Measurements from ENCODE around the gene DNAH12.

- no peak for TF ChIP-seq EZH2 (IDR thresholded peaks at IDR 0.05)
- no peak for TF ChIP-seq SIN3A (IDR thresholded peaks at IDR 0.05; ENCODE audit: low read depth)
- no peak for TF ChIP-seq POLR2A (IDR thresholded peaks at IDR 0.05; ENCODE audit: borderline replicate concordance, extremely low read depth, insufficient read depth, insufficient read length)
- TF ChIP-seq POLR2AphosphoS5 (IDR thresholded peaks at IDR 0.05; ENCODE audit: low read depth, low read length): no peak
- TF ChIP-seq, protein P1, sequence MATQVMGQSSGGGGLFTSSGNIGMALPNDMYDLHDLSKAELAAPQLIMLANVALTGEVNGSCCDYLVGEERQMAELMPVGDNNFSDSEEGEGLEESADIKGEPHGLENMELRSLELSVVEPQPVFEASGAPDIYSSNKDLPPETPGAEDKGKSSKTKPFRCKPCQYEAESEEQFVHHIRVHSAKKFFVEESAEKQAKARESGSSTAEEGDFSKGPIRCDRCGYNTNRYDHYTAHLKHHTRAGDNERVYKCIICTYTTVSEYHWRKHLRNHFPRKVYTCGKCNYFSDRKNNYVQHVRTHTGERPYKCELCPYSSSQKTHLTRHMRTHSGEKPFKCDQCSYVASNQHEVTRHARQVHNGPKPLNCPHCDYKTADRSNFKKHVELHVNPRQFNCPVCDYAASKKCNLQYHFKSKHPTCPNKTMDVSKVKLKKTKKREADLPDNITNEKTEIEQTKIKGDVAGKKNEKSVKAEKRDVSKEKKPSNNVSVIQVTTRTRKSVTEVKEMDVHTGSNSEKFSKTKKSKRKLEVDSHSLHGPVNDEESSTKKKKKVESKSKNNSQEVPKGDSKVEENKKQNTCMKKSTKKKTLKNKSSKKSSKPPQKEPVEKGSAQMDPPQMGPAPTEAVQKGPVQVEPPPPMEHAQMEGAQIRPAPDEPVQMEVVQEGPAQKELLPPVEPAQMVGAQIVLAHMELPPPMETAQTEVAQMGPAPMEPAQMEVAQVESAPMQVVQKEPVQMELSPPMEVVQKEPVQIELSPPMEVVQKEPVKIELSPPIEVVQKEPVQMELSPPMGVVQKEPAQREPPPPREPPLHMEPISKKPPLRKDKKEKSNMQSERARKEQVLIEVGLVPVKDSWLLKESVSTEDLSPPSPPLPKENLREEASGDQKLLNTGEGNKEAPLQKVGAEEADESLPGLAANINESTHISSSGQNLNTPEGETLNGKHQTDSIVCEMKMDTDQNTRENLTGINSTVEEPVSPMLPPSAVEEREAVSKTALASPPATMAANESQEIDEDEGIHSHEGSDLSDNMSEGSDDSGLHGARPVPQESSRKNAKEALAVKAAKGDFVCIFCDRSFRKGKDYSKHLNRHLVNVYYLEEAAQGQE (IDR thresholded peaks at IDR 0.05; ENCODE audit: low read depth): no peak
- TF ChIP-seq, protein P2, sequence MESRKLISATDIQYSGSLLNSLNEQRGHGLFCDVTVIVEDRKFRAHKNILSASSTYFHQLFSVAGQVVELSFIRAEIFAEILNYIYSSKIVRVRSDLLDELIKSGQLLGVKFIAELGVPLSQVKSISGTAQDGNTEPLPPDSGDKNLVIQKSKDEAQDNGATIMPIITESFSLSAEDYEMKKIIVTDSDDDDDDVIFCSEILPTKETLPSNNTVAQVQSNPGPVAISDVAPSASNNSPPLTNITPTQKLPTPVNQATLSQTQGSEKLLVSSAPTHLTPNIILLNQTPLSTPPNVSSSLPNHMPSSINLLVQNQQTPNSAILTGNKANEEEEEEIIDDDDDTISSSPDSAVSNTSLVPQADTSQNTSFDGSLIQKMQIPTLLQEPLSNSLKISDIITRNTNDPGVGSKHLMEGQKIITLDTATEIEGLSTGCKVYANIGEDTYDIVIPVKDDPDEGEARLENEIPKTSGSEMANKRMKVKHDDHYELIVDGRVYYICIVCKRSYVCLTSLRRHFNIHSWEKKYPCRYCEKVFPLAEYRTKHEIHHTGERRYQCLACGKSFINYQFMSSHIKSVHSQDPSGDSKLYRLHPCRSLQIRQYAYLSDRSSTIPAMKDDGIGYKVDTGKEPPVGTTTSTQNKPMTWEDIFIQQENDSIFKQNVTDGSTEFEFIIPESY (IDR thresholded peaks at IDR 0.05; ENCODE audit: extremely low read depth, insufficient replicate concordance, low read length): no peak
- TF ChIP-seq, protein P3, sequence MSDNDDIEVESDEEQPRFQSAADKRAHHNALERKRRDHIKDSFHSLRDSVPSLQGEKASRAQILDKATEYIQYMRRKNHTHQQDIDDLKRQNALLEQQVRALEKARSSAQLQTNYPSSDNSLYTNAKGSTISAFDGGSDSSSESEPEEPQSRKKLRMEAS (IDR thresholded peaks at IDR 0.05): no peak
- TF ChIP-seq CTCF (IDR thresholded peaks at IDR 0.05 in 2 of 3, conservative IDR thresholded peaks at IDR 0.05 in 1 of 3; ENCODE audit: borderline replicate concordance in 1 of 3, insufficient read depth in 1 of 3, low read depth in 2 of 3, low read length in 2 of 3): no peak
- TF ChIP-seq EGR1 (IDR thresholded peaks at IDR 0.05; ENCODE audit: low read depth): no peak
- TF ChIP-seq CEBPB (IDR thresholded peaks at IDR 0.05; ENCODE audit: low read depth): no peak
- no peak for TF ChIP-seq JUND (IDR thresholded peaks at IDR 0.05)
- TF ChIP-seq EZH2phosphoT487 (IDR thresholded peaks at IDR 0.05; ENCODE audit: borderline replicate concordance): no peak
- TF ChIP-seq, protein P4, sequence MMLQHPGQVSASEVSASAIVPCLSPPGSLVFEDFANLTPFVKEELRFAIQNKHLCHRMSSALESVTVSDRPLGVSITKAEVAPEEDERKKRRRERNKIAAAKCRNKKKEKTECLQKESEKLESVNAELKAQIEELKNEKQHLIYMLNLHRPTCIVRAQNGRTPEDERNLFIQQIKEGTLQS (IDR thresholded peaks at IDR 0.05): no peak
Measured at GRCh38 chr3:57436195-57436761, 107.9 kb downstream of the DNAH12 start.

All from HCT116 (cell line).